Esophagus mucosa (tissue), 1 donor: Measurements from ENCODE around the gene PRR14. TPM values are rescaled to one million over a fixed set of nuclear protein-coding genes. Genes with fewer than 3 reads are reported as not detected.
"Not testable (repeated sequence)": the region's sequence is repeated elsewhere in the genome, so short reads cannot be mapped to it uniquely, and the experiment has no call there.

Experiments
- ATAC-seq: fragments of 200-7000 bp; cut with Tn5 transposase; one replicate; pipeline ENCODE4 v1.9.1; 2020
- total RNA-seq: library from RNA; stranded (reverse); gene quantifications from one replicate; pipeline ENCODE4 v1.2.4, GENCODE V29; 2023
- donor health status: DM: yes; HTN: yes; CAD: no.

PRR14 gene
- total RNA-seq, 1 donor from 2014 or later = 27.0 TPM

DNA sequence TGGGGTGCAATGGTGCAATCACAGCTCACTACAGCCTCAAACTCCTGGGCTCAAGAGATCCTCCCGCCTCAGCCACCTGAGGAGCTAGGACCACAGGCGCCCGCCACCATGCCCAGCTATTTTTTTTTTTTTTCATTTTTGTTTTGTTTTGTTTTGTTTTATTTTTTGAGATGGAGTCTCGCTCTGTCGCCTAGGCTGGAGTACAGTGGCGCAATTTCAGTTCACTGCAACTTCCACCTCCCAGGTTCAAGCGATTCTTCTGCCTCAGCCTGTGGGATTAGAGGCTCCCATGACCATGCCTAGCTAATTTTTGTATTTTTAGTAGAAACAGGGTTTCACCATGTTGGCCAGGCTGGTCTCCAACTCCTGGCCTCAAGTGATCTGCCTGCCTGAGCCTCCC is 18.3 kb upstream of the PRR14 start:
- not testable (repeated sequence) for ATAC-seq

DNA sequence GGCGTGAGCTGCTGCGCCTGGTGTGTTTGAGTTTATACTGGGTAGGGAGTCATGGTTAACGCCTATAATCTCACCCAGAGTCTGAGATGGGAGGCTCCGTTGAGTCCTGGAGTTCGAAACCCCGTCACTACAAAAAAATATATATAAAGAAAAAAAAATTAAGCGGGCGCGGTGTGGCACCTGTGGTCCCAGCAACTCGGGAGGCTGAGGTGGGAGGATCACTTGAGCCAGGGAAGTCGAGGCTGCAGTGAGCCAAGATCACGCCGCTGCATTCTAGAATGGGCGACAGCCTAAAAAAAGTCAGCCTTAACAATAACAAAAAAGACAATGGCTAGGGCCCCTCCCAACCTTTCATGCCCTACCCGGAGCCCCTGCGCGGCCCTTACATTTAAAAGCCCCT is 17.2 kb upstream of the PRR14 start:
- no peak for ATAC-seq

DNA sequence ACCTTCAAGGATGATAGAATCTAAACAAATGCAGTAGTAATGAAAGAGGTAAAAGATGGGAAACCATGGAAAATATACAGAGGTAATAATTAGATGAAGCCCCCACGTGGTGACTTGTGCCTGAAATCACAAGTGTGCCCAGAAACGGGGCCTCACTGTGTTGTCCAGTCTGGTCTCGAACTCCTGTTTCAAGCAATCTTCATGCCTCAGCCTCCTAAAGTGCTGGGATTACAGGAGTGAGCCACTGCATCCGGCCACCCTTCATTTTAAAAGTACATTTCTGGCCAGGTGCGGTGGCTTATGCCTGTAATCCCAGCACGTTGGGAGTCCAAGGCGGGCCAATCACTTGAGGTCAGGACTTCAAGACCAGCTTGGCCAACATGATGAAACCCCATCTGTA is 14.2 kb upstream of the PRR14 start:
- no peak for ATAC-seq

GRCh38 chr16:30637139-30637538 is 13.6 kb upstream of the PRR14 start:
- not testable (repeated sequence) for ATAC-seq

GRCh38 chr16:30637944-30638343 is 12.8 kb upstream of the PRR14 start:
- peak; percentile 43 for ATAC-seq

- ATAC-seq = no peak
Observed at GRCh38 chr16:30641378-30641982, 9.3 kb upstream of the PRR14 start.

GRCh38 chr16:30644334-30644830 is 6.4 kb upstream of the PRR14 start:
- ATAC-seq = no peak

DNA sequence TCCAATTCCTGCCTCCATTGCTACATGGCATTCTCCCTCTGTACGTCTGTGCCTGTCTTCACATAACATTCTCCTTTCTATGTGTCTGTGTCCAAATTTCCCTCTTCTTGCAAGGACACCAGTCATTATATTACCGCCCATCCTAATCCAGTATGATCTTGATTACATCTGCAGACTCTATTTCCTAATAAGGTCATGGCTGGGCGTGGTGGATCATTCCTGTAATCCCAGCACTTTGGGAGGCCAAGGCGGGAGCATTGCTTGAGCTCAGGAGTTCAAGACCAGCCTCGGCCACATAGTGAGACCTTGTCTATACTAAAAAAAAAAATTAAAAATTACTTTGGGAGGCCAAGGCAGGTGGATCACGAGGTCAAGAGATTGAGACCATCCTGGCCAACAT is 5.0 kb upstream of the PRR14 start:
- no peak for ATAC-seq

DNA sequence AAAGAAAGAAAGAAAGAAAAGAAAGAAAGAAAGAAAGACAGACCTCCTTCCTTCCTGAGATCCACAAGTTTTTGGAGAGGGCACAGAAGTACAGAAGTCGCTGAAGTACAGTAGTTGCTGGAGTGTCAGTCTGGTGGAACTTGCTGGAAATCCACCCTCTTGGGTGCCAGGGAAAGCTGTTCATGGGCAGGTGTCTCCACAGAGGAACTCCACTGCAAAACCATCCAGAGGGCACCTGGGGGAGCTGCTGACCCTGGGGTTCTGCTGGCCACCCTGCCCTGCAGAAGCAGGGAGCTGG is 3.5 kb upstream of the PRR14 start:
- ATAC-seq = no peak

DNA sequence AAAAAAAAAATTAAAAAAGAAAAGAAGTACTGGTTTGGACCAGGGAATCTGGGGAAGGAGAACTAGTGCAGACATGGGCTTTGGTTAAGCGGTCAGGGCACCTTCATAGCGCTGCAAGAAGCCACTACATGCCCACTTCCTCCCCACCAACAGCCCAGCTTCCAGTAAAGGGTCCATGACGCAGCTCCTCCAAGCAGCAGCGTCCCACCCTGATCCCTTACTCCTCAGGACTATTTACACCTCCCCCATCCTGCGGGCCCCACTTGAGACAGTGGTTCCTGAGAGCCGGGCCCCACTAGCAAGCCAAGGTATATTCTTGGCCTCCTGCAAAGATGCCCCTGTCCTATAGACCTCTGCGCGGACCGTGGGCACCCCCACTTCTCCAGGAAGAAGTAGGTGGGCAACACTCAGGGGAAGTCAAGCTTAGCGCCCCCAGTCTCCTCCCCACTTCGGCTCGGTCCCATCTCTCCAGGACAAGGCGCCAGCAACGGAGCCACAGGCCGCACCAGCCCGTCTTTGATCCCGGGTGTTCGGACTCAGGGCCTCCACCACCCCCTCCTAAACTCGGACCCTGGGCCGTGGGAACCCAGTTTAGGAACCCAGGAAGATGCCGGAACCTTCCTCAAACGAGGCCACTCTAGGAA is 913 bp upstream of the PRR14 start:
- peak; percentile 3 for ATAC-seq

- peak; percentile 51 for ATAC-seq
Observed at GRCh38 chr16:30651124-30652004, 604 bp downstream of the PRR14 start.

DNA sequence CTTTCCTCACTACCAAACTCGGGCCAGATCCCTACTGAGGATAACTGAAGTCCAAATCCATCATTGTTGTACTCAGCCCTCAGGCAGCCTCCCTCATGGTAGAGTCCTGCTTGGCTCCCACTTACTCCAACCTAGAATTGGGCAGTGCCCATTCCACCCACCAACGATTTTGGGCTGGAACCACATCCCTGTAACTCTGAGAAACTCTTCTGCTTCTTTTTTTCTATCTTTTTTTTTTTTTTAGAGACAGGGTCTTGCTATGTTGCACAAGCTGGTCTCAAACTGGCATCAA is 1.2 kb downstream of the PRR14 start:
- no peak for ATAC-seq

DNA sequence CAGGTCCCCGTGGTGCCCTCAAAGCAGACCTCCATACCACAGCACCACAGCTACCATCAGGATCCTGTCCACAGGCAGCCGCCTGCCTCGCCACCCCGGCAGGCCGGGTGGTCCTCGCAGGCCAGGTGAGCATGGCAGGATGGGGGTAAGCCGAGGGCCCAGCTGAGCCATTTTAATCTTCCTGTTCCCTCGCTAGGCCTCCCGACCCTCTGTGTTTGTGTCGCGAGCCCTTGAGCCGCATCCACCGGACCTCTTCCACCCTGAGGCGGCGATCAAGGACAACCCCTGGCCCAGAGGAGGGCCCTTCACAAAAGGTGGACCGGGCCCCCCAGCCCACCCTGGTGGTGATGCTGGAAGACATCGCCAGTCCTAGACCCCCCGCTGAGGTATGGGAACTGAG is 2.0 kb downstream of the PRR14 start:
- ATAC-seq = no peak

- no peak for ATAC-seq
Observed at GRCh38 chr16:30654856-30655255, 4.1 kb downstream of the PRR14 start.

DNA sequence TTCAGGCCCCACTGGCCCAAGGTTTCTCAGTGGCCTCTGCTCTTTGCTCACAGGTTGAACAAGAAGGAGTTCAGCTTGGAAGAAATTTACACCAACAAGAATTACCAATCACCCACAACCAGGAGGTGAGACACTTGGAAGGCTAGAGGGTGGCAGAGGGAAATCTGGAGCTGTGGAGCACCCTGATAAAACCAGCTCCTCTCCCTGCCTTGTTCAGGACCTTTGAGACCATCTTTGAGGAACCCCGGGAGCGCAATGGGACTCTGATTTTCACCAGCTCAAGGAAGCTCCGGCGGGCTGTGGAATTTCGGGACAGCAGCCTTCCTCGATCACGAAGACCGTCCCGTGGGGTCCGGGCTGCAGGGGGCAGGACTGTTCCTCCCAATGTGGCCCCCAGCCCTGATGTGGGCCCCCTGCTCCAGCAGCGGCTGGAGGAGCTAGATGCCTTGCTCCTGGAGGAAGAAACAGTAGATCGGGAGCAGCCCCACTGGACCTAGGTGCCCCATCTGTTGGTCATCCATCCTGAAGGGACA is 5.1 kb downstream of the PRR14 start:
- ATAC-seq = no peak

GRCh38 chr16:30656388-30656787 is 5.6 kb downstream of the PRR14 start:
- ATAC-seq = no peak

DNA sequence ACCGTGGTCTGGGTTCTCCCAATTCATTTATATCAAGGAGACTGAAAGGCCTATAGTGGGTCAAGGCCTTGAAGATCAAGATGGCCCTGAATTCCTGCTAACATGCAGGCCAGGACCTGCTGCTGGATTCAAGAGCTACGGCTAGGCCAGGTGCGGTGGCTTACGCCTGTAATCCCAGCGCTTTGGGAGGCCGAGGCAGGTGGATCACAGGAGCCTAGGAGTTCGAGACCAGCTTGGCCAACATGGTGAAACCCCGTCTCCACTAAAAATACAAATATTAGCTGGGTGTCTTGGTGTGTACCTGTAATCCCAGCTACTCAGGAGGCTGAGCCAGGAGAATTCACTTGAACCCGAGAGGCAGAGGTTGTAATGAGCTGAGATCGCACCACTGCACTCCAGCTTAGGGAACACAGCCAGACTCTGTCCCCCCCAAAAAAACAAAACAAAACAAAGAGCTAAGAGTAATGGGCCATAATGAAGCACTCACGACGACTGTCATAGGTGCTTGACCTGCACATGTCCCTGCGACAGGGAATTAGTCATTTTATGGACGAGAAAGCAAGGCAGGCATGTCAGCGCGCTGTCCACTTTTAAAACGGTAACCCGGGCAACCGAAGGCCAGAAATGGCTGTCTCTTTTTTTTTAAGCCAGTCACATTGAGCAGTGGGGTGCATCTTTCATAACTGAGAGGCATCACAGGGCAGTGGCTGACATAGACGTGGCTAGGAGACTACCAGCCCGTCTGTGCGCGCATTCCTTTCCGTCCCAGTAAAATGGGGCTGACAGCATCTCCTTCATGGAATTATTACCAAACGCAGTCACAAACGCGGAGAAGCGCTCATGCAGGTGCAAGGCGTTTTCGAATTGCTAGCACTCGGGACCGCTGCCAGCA is 6.5 kb downstream of the PRR14 start:
- ATAC-seq = no peak

- ATAC-seq = peak; percentile 91
Observed at GRCh38 chr16:30657866-30658730, 7.3 kb downstream of the PRR14 start, which contains the start of gene FBRS. Gene FBRS (plus strand): TSS chr16:30658431. CDS start chr16:30659519, 1,088 bp downstream.

- ATAC-seq = peak; percentile 20
Observed at GRCh38 chr16:30658731-30659506, 8.2 kb downstream of the PRR14 start.
